ENCODE data around the gene MAD1L1. TPM values are rescaled to one million over a fixed set of nuclear protein-coding genes. Genes with fewer than 3 reads are reported as not detected.

The MAD1L1 gene
- total RNA-seq, 1 donor from 2014 or later, result 32.7 TPM

DNA sequence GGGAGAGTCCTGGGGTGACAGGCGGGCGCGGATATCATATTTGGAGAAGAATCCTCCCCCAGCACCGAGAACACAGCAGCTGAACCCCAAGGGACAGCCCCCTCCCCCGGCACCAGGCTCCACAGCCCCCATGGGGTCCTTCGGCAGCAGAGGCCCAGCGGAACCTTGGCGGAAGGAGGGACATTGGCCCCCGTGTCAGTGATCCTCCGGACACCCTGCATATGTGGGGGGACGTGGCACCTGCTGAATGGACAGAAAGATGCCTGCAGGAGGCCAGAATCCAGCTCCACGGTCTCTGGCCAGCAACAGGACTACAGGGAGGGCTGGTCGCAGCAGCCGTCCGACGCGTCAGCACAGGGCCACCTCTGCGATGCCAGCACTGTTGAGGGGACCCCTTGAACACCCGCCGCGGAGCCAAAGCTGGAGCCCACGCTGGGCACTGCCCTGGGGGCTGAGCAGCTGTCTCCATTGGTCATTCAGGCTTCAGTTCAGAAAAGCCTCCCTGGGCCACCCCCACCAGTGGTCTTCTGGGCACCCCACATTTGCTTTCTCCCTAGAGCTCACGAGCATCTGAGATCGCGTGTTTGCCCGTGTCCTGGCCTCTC is 322.6 kb downstream of the MAD1L1 start:
- Mint-ChIP-seq H3K4me1 (ENCODE audit: unreplicated experiment) (peaks cover 1% of the 10 kb centered on the region), H3K4me3 (ENCODE audit: unreplicated experiment) (no peak overlapping the region), H3K27me3 (ENCODE audit: unreplicated experiment) (no peaks in the 10 kb centered on the region)

GRCh38 chr7:1909476-1909875 is 323.3 kb downstream of the MAD1L1 start:
- Mint-ChIP-seq H3K36me3 (ENCODE audit: unreplicated experiment) (no peaks in the 10 kb centered on the region), H3K27me3 (ENCODE audit: unreplicated experiment) (no peaks in the 10 kb centered on the region), H3K27ac (ENCODE audit: unreplicated experiment) (no peak overlapping the region), H3K4me3 (ENCODE audit: unreplicated experiment) (no peak overlapping the region), H3K4me1 (ENCODE audit: unreplicated experiment) (peaks cover 1% of the 10 kb centered on the region), H3K9me3 (ENCODE audit: unreplicated experiment) (no peaks in the 10 kb centered on the region)
- no peak for TF ChIP-seq CTCF (IDR thresholded peaks at IDR 0.05)
- DNase-seq (ENCODE audit: extremely low spot score, unreplicated experiment), result no peak

More for the DNA sequence above, 322.6 kb downstream of the MAD1L1 start:
- no peak for DNase-seq (ENCODE audit: extremely low spot score, unreplicated experiment)
- Mint-ChIP-seq H3K27ac (ENCODE audit: unreplicated experiment) (no peak overlapping the region), H3K36me3 (ENCODE audit: unreplicated experiment) (no peaks in the 10 kb centered on the region), H3K9me3 (ENCODE audit: unreplicated experiment) (no peaks in the 10 kb centered on the region)
- no peak for TF ChIP-seq CTCF (IDR thresholded peaks at IDR 0.05)

GRCh38 chr7:1908823-1909420 is 323.8 kb downstream of the MAD1L1 start:
- Mint-ChIP-seq H3K27me3 (ENCODE audit: unreplicated experiment) (no peaks in the 10 kb centered on the region), H3K27ac (ENCODE audit: unreplicated experiment) (no peak overlapping the region), H3K4me3 (ENCODE audit: unreplicated experiment) (no peak overlapping the region), H3K4me1 (ENCODE audit: unreplicated experiment) (peaks cover 1% of the 10 kb centered on the region), H3K36me3 (ENCODE audit: unreplicated experiment) (no peaks in the 10 kb centered on the region), H3K9me3 (ENCODE audit: unreplicated experiment) (no peaks in the 10 kb centered on the region)
- DNase-seq (ENCODE audit: extremely low spot score, unreplicated experiment), result no peak
- TF ChIP-seq CTCF (IDR thresholded peaks at IDR 0.05), result no peak

DNA sequence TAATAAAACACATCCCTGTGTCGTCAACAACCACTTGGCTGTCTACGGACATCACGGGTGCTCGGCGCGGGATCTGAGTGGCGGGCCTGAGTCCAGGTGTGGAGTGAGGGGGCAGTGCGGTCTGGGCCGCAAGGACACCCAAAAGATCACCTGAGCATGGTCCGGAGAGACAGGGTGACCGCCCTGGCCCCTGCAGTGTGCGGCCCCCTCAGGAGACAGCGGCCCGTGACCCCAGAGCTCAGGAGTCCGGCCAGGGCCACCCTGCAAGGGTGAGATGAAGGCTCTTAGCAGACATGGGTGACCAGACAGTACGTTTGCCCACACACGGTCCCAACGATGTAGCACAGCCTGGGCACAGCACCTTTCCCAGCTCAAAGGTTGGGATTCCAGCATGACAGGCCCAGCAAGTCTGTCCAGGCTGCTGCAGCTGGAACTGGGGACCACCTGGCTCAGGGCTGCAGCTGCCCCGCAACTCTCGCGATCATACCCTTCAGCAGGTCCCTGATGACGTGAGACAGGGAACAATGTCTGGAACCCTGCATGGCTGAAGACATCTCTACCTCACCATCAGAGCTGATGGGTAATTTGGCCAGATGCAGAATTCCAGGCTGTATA is 324.9 kb downstream of the MAD1L1 start:
- H3K27ac Mint-ChIP-seq (ENCODE audit: unreplicated experiment), result no peak overlapping the region
- no peak for DNase-seq (ENCODE audit: extremely low spot score, unreplicated experiment)
- peaks cover 1% of the 10 kb centered on the region for H3K4me1 Mint-ChIP-seq (ENCODE audit: unreplicated experiment)
- no peaks in the 10 kb centered on the region for H3K36me3 Mint-ChIP-seq (ENCODE audit: unreplicated experiment)
- no peaks in the 10 kb centered on the region for H3K27me3 Mint-ChIP-seq (ENCODE audit: unreplicated experiment)
- H3K9me3 Mint-ChIP-seq (ENCODE audit: unreplicated experiment), result no peaks in the 10 kb centered on the region
- H3K4me3 Mint-ChIP-seq (ENCODE audit: unreplicated experiment), result no peak overlapping the region
- TF ChIP-seq CTCF (IDR thresholded peaks at IDR 0.05), result no peak

- no peaks in the 10 kb centered on the region for H3K9me3 Mint-ChIP-seq (ENCODE audit: unreplicated experiment)
- no peaks in the 10 kb centered on the region for H3K27me3 Mint-ChIP-seq (ENCODE audit: unreplicated experiment)
- no peaks in the 10 kb centered on the region for H3K4me1 Mint-ChIP-seq (ENCODE audit: unreplicated experiment)
- no peak for DNase-seq (ENCODE audit: extremely low spot score, unreplicated experiment)
- no peak overlapping the region for H3K4me3 Mint-ChIP-seq (ENCODE audit: unreplicated experiment)
- no peak for TF ChIP-seq CTCF (IDR thresholded peaks at IDR 0.05)
- no peak overlapping the region for H3K27ac Mint-ChIP-seq (ENCODE audit: unreplicated experiment)
- H3K36me3 Mint-ChIP-seq (ENCODE audit: unreplicated experiment), result no peaks in the 10 kb centered on the region
These were observed 325.6 kb downstream of the MAD1L1 start for GRCh38 chr7:1906988-1907745.

Measured in osteocyte (in vitro differentiated cells).